ENCODE results near the gene AP1G1.
A peak's percentile ranks its signal among the peaks of the same experiment; 100 is the strongest.
"Not testable (repeated sequence)": the region's sequence is repeated elsewhere in the genome, so short reads cannot be mapped to it uniquely, and the experiment has no call there.

AP1G1 gene

GRCh38 chr16:71808593-71809459 lies at the start of gene AP1G1:
Gene AP1G1 (minus strand): TSS chr16:71808834. CDS start chr16:71789479, 19,355 bp downstream.
- DNase-seq, result peak; percentile 96

GRCh38 chr16:71855937-71856662 lies 47.5 kb upstream of the AP1G1 start:
- no peak for DNase-seq

DNA sequence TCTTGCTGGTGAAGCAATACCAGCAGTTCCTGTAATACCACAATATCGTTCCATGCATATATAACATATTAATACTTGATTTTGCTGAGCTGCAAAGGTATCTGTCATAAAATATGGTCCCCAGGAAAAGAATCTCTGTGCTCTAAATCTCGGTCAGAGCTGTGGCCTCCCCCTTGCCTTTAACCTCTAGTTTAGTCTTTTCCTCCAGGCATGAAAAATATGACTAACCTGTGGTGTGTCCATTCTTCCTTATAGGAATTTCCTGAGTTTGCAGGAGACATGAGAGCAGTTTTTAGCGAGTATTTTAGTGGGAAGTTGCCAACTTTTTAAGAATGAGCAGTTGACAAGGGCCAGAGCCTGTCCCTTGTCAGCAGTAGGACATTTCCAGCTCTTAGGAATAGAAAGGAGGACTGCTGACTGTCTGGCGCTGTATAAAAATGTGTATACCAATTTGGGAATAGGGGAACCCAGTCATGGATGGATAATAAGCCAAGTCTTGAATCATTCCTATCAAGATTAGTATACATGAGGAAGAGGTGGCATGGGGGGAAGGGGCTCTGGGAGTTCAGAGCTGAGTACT lies 45.8 kb upstream of the AP1G1 start:
- no peak for DNase-seq

DNA sequence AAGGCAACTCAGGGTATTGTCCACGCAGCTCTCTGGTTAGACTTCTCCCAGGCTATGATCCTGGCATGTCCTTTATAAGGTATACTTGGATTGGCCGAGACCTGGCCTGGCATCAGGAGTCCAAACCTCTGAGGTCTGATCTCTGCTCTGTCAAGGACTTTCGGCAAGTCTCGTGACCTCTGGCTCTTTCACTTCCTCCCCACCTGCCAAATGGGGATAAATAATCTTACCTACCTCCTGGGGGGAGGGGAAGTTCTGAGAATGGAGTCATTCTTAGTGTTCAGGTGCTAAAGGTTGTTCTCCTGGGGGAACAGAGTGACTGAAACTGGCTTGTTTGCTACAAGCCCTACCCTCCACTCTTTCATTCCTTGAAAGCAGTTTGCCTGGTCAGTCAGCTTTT lies 44.8 kb upstream of the AP1G1 start:
- DNase-seq, result no peak

DNA sequence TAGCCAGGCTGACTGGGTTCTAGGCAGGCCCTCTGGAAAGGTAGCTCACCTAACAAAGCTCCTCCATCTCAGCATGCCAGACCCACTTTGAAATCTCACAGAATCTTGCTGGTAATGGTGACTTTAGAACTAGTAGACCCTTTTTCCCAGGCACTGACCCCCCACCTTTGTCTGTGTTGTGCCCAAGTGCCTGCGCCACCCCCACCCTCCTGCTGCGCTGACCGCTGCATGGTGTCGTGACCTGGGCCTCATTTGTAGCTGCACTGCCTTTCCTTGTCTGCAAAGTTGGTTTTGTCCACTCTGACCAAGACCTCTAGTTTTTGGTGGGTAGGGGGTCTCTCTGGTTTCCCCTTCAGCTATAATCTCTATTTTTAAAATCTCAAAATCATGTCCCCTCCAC lies 43.9 kb upstream of the AP1G1 start:
- no peak for DNase-seq

DNA sequence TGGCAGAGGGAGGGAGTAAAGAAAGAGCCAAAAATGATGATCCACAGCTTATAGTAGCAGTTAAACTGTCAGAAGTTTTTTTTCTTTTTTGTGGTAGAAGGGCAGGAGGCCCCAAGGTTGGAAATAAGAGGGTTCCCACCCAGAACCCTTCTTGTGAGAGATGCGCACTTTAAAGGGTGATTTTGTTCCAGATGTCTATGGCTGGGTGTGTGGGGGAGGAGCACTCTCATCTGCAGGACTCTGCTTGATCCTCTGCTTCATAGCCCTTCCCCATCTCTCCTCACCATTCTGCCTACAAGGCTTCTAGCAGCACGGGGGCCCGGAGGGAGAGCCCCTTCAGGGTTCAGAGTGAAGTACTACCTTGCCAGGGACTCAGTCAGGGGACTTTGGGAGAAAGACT lies 43.5 kb upstream of the AP1G1 start:
- no peak for DNase-seq

DNA sequence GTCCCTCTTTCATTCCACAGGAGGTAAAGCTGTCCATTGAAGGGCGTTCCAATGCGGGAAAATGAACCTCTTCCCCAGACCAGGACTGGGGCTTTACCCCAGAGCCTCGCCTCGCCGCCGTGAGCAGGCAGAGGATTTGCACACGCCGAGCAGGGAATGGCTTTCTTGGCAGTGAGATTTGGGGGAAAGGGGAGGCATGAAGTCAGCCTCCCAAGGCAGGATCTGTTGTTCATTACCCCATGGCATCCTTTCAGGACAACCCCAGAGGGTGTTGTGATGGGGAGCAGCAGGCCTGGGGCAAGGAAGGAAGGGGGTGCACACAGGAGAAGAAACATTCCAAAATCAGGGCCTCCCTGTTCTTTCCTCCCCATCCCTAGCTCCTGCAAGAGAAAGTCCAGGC lies 43.1 kb upstream of the AP1G1 start:
- DNase-seq, result no peak

DNA sequence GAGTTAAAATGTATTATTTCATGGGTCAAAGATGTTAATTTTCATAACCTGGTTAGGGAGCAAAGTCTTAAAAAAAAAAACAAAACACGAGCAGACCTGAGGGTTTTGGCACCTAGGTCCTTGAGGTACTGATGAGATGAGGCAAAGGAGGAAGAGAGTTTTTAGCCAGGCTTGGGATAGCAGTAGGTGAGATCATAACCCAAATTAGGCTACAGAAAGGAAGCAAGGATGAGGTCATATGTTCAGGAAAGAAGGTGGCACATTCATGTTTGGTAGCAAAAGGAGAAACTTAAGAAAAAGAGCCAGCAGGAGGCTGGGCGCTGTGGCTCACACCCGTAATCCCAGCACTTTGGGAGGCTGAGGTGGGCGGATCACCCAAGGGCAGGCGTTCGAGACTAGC lies 40.0 kb upstream of the AP1G1 start:
- DNase-seq, result no peak

- DNase-seq, result no peak
Observed at GRCh38 chr16:71847096-71847495, 38.5 kb upstream of the AP1G1 start.

GRCh38 chr16:71846431-71846830 lies 37.8 kb upstream of the AP1G1 start:
- DNase-seq, result no peak

GRCh38 chr16:71845639-71846430 lies 37.2 kb upstream of the AP1G1 start, which contains the start of gene ATXN1L:
Gene ATXN1L (plus strand): TSS chr16:71845976. CDS start chr16:71849741, 3,765 bp downstream.
- peak; percentile 83 for DNase-seq

DNA sequence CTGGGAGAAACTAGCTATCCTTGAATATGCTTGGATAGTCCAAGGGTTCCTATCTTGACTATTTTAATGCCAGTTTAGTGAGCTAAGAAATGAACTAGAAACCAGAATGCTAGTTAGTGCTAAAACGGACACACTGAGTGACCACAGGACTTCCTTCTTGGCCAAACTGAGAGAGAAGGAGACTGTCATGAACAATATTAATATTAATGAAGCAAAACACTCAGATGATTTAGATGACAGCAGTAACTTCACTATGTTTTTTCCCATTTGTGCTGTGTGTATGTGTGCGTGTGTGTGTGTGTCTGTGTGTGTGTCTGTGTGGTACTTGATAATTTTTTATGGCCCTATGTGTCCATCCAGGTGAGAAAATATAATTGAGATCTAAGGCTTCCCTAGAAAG lies 34.9 kb upstream of the AP1G1 start:
- no peak for DNase-seq

DNA sequence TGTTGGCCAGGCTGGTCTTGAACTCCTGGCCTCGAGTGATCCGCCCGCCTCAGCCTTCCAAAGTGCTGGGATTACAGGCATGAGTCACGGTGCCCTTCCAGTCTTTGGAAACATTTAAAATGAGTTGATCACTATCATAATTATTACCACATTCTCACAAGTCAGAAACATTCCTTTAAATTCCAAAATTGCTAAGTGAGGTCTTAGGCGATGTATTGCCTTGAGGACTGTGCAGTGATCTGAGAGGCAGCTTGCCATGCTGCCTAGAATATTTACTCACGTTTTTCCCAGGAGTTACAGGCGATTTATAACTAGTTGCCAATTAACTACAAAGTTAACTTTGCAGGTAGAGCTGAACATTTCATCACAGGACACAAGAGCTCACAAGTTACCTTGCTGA lies 31.4 kb upstream of the AP1G1 start:
- no peak for DNase-seq

DNA sequence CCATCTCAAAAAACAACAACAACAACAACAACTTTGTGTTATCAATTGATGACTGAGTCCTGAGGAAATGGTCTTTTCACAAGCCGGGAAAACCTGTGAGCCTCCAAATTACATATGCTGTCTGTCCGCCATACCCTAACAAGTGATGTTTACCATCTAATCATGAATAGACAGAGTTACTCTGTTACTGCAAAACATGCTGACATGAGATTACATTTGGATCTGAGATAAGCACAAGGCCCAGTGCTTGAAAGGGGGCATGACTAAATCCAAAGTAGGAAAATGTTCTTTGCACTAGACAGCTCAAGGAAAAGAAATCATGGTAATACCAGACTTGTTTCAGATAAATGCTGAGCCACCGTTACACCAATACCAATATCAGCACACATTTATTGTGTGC lies 28.5 kb upstream of the AP1G1 start:
- DNase-seq, result no peak

DNA sequence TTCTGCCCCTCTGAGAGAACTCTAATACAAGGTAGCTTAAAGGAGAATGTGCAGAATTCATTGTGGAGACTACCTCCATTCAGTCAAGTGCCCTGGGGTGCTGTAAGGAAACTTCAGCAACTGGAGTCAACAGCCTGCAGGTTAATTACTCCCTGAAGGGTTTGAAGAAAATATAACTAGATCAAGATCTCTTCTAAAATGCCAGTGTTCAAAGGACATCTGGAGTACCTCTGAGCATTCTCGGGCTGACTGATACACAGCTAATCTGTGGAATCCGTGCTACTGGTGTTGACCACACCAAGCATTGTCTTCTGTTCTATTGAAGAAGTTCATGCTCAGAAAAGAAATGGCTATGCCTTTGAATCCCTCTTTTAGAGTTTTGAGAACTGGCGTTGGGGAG lies 25.7 kb upstream of the AP1G1 start:
- DNase-seq, result no peak

- not testable (repeated sequence) for DNase-seq
Observed at GRCh38 chr16:71832112-71832511, 23.5 kb upstream of the AP1G1 start.

GRCh38 chr16:71831698-71832097 lies 23.1 kb upstream of the AP1G1 start:
- not testable (repeated sequence) for DNase-seq

DNA sequence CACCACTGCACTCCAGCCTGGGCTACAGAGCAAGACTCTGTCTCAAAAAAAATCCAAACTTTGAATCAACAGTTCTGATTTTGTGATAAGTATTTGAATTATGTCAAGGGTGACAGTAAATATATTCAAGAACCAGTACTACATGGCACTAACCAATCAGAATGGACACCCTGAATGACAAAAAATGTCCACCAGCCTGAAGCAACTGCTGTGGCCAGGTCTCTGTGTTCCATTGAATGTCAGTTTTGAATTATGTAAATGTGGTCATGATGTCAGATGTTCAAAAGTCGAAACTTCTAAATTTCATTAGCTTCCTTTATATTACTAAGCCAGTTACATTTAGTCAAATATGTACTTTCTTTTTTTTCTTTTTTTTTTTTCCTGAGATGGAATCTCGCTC lies 21.7 kb upstream of the AP1G1 start:
- DNase-seq, result no peak

GRCh38 chr16:71826533-71827017 lies 17.9 kb upstream of the AP1G1 start:
- DNase-seq, result no peak

GRCh38 chr16:71817155-71817500 lies 8.5 kb upstream of the AP1G1 start:
- not testable (repeated sequence) for DNase-seq

- DNase-seq, result no peak
Observed at GRCh38 chr16:71811261-71811803, 2.7 kb upstream of the AP1G1 start.

GRCh38 chr16:71810155-71810530 lies 1.5 kb upstream of the AP1G1 start:
- not testable (repeated sequence) for DNase-seq

All from NCI-H146 (cell line).